Measurements from ENCODE around the gene ACKR1.

DNA sequence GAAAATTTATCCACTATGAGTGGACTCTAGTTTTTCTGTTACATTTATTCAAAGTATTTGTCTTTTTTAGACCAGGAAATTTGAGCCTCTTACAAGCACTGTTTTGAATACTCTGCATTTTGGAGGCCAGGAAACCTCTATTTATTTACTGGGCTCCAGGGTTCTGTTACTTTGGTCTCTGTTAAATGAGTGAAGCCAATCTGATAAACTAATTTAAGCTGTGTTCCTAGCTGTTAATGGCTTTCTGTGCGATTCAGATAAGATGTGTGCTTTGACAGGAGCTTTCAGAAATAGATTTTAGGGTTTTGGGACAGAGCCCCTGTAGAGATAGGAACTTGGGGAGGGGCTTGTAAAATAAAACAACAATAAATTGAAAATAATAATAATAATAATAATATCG lies 23.9 kb downstream of the ACKR1 start:
- TF ChIP-seq CTCF (IDR thresholded peaks at IDR 0.05) (no peak), TCF7L2 (IDR thresholded peaks at IDR 0.05; ENCODE audit: low read depth, low read length) (no peak), POLR2AphosphoS5 (IDR thresholded peaks at IDR 0.05; ENCODE audit: low read depth, low read length) (no peak), SIN3A (IDR thresholded peaks at IDR 0.05; ENCODE audit: borderline replicate concordance, insufficient read depth, low read depth, low read length) (no peak)
- TF ChIP-seq, protein P1, sequence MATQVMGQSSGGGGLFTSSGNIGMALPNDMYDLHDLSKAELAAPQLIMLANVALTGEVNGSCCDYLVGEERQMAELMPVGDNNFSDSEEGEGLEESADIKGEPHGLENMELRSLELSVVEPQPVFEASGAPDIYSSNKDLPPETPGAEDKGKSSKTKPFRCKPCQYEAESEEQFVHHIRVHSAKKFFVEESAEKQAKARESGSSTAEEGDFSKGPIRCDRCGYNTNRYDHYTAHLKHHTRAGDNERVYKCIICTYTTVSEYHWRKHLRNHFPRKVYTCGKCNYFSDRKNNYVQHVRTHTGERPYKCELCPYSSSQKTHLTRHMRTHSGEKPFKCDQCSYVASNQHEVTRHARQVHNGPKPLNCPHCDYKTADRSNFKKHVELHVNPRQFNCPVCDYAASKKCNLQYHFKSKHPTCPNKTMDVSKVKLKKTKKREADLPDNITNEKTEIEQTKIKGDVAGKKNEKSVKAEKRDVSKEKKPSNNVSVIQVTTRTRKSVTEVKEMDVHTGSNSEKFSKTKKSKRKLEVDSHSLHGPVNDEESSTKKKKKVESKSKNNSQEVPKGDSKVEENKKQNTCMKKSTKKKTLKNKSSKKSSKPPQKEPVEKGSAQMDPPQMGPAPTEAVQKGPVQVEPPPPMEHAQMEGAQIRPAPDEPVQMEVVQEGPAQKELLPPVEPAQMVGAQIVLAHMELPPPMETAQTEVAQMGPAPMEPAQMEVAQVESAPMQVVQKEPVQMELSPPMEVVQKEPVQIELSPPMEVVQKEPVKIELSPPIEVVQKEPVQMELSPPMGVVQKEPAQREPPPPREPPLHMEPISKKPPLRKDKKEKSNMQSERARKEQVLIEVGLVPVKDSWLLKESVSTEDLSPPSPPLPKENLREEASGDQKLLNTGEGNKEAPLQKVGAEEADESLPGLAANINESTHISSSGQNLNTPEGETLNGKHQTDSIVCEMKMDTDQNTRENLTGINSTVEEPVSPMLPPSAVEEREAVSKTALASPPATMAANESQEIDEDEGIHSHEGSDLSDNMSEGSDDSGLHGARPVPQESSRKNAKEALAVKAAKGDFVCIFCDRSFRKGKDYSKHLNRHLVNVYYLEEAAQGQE (IDR thresholded peaks at IDR 0.05; ENCODE audit: insufficient read depth in 1 of 2, low read depth in 2 of 2, low read length in 1 of 2): no peak

Data from Panc1 (cell line).